GM12865 (cell line): ENCODE measurements around the gene ERI2.

Experiments used
- DNase-seq: peaks from one replicate; pipeline ENCODE4 v3.0.0; 2010; ENCODE audit warnings: low read depth
- H3K4me3 ChIP-seq: 2 replicates; pipeline ENCODE4 v1.5.1; 2011; ENCODE audit warnings: mild to moderate bottlenecking, low read depth, low read length, control low read depth
- CTCF ChIP-seq: IDR thresholded peaks from 2 replicates; pipeline ENCODE4 v1.5.1; 2011; ENCODE audit warnings: low read length, control low read depth, low read depth, inconsistent platforms; ENCODE audit not compliant: insufficient read depth; ENCODE audit errors: missing control alignments

The ERI2 gene

GRCh38 chr16:20782470-20782869 is 23.8 kb downstream of the ERI2 start:
- TF ChIP-seq CTCF = no peak
- DNase-seq = no peak
- H3K4me3 ChIP-seq = no peak overlapping the region

GRCh38 chr16:20781697-20782096 is 24.6 kb downstream of the ERI2 start:
- no peak for TF ChIP-seq CTCF
- DNase-seq = no peak
- H3K4me3 ChIP-seq = no peak overlapping the region

- DNase-seq = peak; percentile 80
- H3K4me3 ChIP-seq = no peak overlapping the region
- TF ChIP-seq CTCF = peak; percentile 94
These were observed 31.4 kb downstream of the ERI2 start for GRCh38 chr16:20774703-20775362.

GRCh38 chr16:20773679-20774078 is 32.6 kb downstream of the ERI2 start:
- no peak for DNase-seq
- no peak overlapping the region for H3K4me3 ChIP-seq

GRCh38 chr16:20768818-20769217 is 37.5 kb downstream of the ERI2 start:
- TF ChIP-seq CTCF = no peak
- no peak overlapping the region for H3K4me3 ChIP-seq
- no peak for DNase-seq

More at GRCh38 chr16:20773679-20774078, 32.6 kb downstream of the ERI2 start:
- no peak for TF ChIP-seq CTCF

GRCh38 chr16:20768121-20768520 is 38.2 kb downstream of the ERI2 start:
- H3K4me3 ChIP-seq = no peak overlapping the region
- no peak for TF ChIP-seq CTCF
- no peak for DNase-seq

GRCh38 chr16:20767577-20767976 is 38.7 kb downstream of the ERI2 start:
- H3K4me3 ChIP-seq = no peak overlapping the region
- no peak for TF ChIP-seq CTCF
- DNase-seq = no peak
